HG03378 (cell line): ENCODE results near the gene PROKR1.
A peak's percentile ranks its signal among the peaks of the same experiment; 100 is the strongest.
"Not testable (repeated sequence)": the region's sequence is repeated elsewhere in the genome, so short reads cannot be mapped to it uniquely, and the experiment has no call there.

Source experiments
- ATAC-seq: cut with Tn5 transposase; IDR thresholded peaks from one replicate; pipeline ENCODE4 v1.9.1; 2021; ENCODE audit warnings: mild to moderate bottlenecking, moderate library complexity; ENCODE audit not compliant: unreplicated experiment

PROKR1 gene

GRCh38 chr2:68643011-68643873, at the start of gene PROKR1:
TSS of gene PROKR1 (plus strand) at chr2:68643579. CDS start at chr2:68645822, 2,243 bp downstream.
- no peak for ATAC-seq

- no peak for ATAC-seq
These were observed 49.3 kb upstream of the PROKR1 start for GRCh38 chr2:68594041-68594440.

- peak; percentile 58 for ATAC-seq
These were observed 48.5 kb upstream of the PROKR1 start for GRCh38 chr2:68594674-68595492.

DNA sequence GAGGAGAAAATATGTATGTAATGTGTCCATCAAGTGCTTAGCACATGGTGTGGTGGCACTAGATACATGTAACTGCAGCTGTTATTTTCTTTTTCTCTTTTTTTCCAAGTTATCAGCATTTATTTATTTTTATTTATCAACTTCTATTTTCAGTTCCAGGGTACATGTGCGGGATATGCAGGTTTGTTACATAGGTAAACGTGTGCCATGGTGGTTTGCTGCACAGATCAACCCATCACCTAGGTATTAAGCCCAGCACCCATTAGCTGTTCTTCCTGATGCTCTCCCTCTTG, 47.9 kb upstream of the PROKR1 start:
- not testable (repeated sequence) for ATAC-seq

- not testable (repeated sequence) for ATAC-seq
These were observed 42.9 kb upstream of the PROKR1 start for GRCh38 chr2:68600495-68600894.

GRCh38 chr2:68603059-68603458, 40.3 kb upstream of the PROKR1 start:
- no peak for ATAC-seq

DNA sequence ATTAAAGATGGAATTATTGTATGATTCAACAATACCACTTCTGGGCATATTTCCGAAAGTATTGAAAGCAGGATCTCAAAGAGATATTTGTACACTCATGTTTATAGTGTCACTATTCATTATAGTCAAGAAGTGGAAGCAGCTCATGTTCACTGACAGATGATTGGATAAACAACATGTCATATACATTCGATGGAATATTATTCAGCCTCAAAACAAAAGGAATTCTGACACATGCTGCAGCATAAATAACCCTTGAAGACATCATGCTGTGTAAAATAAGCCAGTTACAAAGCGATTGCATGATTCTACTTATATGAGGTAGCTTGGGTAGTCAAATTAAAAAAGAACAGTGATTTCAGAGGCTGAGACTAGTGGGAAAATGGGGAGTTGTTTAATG, 39.3 kb upstream of the PROKR1 start:
- no peak for ATAC-seq

- ATAC-seq: no peak
These were observed 37.4 kb upstream of the PROKR1 start for GRCh38 chr2:68605939-68606338.

DNA sequence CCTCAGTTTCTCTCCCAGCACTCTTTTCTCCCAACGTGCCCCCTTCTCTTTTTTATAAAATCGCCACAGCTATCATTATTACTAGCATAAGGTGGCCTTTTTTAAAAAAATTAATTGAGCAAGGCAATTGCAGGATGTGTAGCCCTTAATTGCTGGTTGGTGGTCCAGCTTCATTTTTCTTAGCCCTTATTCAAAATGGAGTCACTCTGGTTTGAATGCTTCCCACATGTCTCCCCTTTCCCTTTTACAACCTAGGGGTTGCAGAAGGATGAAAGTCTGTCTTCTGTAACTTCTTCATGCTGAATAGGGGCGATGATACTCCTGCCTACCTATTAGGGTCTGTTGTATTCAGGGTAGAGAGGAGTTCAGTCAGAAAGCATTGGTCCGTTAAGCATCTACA, 36.6 kb upstream of the PROKR1 start:
- no peak for ATAC-seq

- no peak for ATAC-seq
These were observed 35.5 kb upstream of the PROKR1 start for GRCh38 chr2:68607837-68608236.

DNA sequence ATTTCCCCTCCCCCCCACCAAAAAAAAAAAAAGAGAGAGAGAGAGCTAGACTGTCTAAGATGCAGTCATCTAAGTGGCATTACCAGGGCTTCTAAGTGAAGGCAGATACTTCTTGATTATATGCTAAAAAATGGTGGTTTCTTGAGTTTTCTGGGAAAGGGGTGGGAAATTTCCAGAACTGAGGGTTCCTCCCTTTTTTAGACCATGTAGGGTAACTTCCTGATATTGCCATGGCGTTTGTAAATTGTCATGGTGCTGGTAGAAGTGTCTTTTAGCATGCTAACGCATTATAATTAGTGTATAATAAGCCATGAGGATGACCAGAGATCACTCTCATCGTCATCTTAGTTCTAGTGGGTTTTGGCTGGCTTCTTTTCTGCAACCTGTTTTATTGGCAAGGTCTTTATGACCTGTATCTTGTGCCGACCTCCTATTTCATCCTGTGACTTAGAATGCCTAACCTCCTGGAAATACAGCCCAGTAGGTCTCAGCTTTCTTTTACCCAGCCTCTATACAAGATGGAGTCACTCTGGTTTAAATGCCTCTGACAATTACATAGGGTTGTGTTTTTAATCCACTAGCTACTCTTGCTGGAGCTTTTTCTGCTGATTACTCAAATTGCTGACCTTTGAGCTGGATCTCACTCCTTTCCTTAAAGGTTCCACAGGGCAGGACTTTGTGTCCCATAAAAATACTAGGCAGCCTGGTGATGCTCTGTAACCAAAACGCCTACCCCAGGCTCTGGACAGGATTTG, 30.4 kb upstream of the PROKR1 start:
- ATAC-seq: no peak

DNA sequence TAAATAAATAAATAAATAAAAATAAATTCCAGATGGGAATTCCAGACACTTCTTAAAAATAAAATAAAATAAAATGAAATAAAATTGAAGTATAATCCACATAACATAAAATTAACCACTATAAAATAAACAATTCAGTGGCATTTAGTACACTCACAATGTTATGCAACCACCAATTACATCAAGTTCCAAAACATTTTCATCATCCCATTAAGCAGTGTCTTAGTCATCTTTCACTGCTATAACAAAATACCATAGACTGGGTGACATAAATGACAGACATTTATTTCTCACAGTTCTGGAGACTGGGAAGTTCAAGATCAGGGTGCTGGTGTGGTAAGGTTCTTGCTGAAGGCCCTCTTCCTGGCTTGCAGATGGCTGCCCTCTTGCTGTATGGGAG, 22.6 kb upstream of the PROKR1 start:
- ATAC-seq: no peak

DNA sequence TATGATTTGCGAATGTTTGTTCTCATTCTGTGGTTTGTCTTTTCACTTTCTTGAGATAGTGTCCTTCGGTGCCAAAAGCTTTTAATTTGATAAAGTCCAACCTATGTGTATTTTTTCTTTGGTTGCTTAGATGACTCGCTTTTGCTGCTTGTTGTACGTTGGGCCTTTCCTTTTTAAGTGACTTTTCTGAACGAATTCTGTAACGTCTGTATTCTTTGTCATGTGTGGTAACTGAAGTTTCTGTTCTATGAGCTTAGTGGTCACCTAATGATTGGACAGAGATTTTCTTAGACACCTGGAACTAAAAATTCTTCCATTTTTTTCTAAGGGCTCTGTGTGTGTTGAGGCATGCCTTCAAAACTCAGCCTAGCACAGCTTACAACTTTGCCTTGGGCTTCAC, 19.6 kb upstream of the PROKR1 start:
- ATAC-seq: no peak

GRCh38 chr2:68627615-68628014, 15.8 kb upstream of the PROKR1 start:
- no peak for ATAC-seq

GRCh38 chr2:68632021-68632420, 11.4 kb upstream of the PROKR1 start:
- ATAC-seq: no peak

DNA sequence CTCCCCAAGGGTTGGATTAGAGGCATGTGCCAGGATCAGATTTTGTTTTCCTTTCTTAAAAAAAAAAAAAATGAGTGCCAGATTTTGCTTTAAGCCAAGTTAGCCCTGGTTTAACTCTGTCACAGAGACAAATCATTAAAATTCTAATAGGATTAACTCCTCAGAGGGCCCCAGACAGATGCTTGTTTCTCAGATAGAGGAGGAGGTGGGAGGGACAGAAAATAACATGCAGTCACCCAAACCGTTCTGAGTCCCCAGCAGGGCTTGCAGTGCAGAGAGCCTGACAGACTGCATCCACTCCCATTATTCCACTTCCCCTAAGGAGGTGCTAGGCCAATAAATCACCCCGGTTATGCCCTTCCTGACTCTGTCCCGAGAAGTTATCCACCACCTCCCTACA, 6.3 kb upstream of the PROKR1 start:
- ATAC-seq: no peak

GRCh38 chr2:68643874-68644485, 601 bp downstream of the PROKR1 start:
- no peak for ATAC-seq

- no peak for ATAC-seq
These were observed 2.1 kb downstream of the PROKR1 start for GRCh38 chr2:68645523-68645922.

DNA sequence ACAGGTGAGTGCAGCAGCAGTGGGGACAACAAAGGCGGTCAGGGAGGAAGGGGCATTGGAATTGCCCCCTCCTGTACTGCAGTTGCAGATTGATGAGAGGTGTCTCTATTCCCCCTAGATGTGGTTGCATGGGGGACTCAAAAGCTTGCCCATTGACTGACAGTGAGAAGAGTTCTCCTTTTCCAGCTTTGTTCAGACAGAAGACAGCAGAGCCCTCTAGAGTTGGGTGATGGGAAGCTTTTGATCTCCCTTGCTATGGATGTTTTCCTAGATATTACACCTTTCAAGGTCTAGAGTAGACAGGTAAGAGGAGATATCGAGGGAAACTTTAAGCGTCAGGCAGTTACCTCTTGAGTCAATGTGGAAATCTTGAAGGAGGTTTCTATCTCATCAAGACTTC, 2.9 kb downstream of the PROKR1 start:
- ATAC-seq: no peak

DNA sequence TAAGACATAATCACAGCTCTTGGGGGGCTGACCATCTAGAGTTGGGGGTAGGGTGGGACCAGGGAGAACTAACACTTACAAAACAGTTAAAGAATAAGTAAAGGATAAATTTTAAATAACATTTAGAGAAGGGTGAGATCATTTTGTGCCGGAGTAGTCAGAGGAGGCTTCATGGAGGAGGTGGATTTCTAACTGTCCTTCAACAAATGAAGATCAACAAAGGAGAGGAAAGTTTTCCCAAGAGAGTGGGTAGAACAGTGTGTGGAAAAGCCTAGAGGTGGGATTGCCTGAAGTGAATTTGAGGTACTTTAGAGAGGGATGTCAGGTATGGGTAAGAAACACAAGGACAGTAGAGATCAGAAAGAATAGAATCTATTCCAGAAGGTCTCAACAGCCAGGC, 7.3 kb downstream of the PROKR1 start:
- ATAC-seq: no peak

DNA sequence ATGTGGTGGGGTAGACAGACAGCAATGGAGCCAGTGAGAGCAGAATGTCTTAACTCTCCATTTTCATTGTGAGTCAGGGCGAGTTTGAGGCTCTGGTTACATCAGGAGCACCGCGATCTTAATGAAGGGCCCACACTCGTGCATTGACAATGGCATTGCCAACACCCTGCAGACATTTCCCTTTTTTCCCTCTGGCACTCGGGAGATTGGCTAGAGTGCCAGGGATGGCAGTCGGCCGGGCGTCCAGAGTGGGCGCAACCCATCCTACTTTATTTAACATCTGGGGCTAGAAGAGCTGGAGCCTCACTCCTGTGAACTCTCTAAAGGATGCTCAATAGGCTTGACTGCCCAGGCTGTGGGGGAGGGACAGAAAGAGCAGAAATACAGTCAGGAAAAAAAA, 9.7 kb downstream of the PROKR1 start:
- ATAC-seq: no peak
